ENCODE results near the gene KIF12. TPM values are rescaled to one million over a fixed set of nuclear protein-coding genes. Genes with fewer than 3 reads are reported as not detected.

The KIF12 gene
- total RNA-seq, 4 donors from 2014 or later, result 1.2 TPM; not detected in 3

- no peak overlapping the region for H3K4me3 ChIP-seq
- no peaks in the 10 kb centered on the region for H3K27me3 ChIP-seq
- no peak for DNase-seq
- intact Hi-C loops (cut with DNase I), result no loop called here
- H3K36me3 ChIP-seq, result peaks cover 0 to 61% (median 0%) of the 10 kb centered on the region in 3 donors
- WGBS, 2 donors, result 81 to 87% methylated on average over 11 of the region's 11 CpGs
- no peaks in the 10 kb centered on the region for H3K9me3 ChIP-seq
- no peak overlapping the region for H3K27ac ChIP-seq
- no peak for TF ChIP-seq CTCF (IDR thresholded peaks at IDR 0.05)
- no peak for TF ChIP-seq POLR2A (IDR thresholded peaks at IDR 0.05)
- no peaks in the 10 kb centered on the region for H3K4me1 ChIP-seq
Observed at GRCh38 chr9:114050226-114050568, 48.9 kb downstream of the KIF12 start.

- Histone ChIP-seq H3K4me1 (no peaks in the 10 kb centered on the region), H3K4me3 (no peak overlapping the region), H3K9me3 (no peaks in the 10 kb centered on the region), H3K27me3 (no peaks in the 10 kb centered on the region), H3K36me3 (peaks cover 0 to 61% (median 0%) of the 10 kb centered on the region in 3 donors), H3K27ac (no peak overlapping the region)
- DNase-seq, result no peak
- TF ChIP-seq POLR2A (IDR thresholded peaks at IDR 0.05) (no peak), CTCF (IDR thresholded peaks at IDR 0.05) (no peak)
- 95% methylated on average over 7 to 11 of the region's 40 CpGs for WGBS, 2 donors
- intact Hi-C loops (cut with DNase I), result no loop called here
Observed at GRCh38 chr9:114049441-114050225, 49.5 kb downstream of the KIF12 start.

GRCh38 chr9:114048533-114049415 lies 50.3 kb downstream of the KIF12 start:
- Histone ChIP-seq H3K36me3 (peaks cover 0 to 60% (median 0%) of the 10 kb centered on the region in 3 donors), H3K4me3 (no peak overlapping the region)

GRCh38 chr9:114047717-114048116 lies 51.4 kb downstream of the KIF12 start:
- no peak overlapping the region for H3K27ac ChIP-seq
- no peak overlapping the region for H3K4me3 ChIP-seq
- no peak for DNase-seq
- intact Hi-C loops (cut with DNase I), result no loop called here
- no peak for TF ChIP-seq POLR2A (IDR thresholded peaks at IDR 0.05)
- TF ChIP-seq CTCF (IDR thresholded peaks at IDR 0.05), result peak in 3 of 6 experiments; percentile 17 to 41 (median 38)
- 79 to 90% methylated on average over 1 to 3 of the region's 3 CpGs for WGBS, 2 donors
- no peaks in the 10 kb centered on the region for H3K9me3 ChIP-seq
- no peaks in the 10 kb centered on the region for H3K4me1 ChIP-seq
- H3K36me3 ChIP-seq, result peaks cover 0 to 59% (median 0%) of the 10 kb centered on the region in 3 donors
- no peaks in the 10 kb centered on the region for H3K27me3 ChIP-seq

More at GRCh38 chr9:114048533-114049415, 50.3 kb downstream of the KIF12 start:
- no peak for TF ChIP-seq CTCF (IDR thresholded peaks at IDR 0.05)
- no peak for TF ChIP-seq POLR2A (IDR thresholded peaks at IDR 0.05)
- no peak for DNase-seq
- intact Hi-C loops (cut with DNase I), result no loop called here
- Histone ChIP-seq H3K27me3 (no peaks in the 10 kb centered on the region), H3K27ac (no peak overlapping the region), H3K4me1 (no peaks in the 10 kb centered on the region), H3K9me3 (no peaks in the 10 kb centered on the region)
- 94 to 97% methylated on average over 14 to 30 of the region's 44 CpGs for WGBS, 2 donors

GRCh38 chr9:114046875-114047274 lies 52.2 kb downstream of the KIF12 start:
- H3K36me3 ChIP-seq, result peaks cover 0 to 50% (median 0%) of the 10 kb centered on the region in 3 donors
- no peaks in the 10 kb centered on the region for H3K27me3 ChIP-seq
- TF ChIP-seq CTCF (IDR thresholded peaks at IDR 0.05) (no peak), POLR2A (IDR thresholded peaks at IDR 0.05) (no peak)
- no peaks in the 10 kb centered on the region for H3K9me3 ChIP-seq
- intact Hi-C loops (cut with DNase I), result no loop called here
- no peak for DNase-seq
- no peak overlapping the region for H3K27ac ChIP-seq
- no peaks in the 10 kb centered on the region for H3K4me1 ChIP-seq
- 82 to 92% methylated on average over 1 of the region's 1 CpG for WGBS, 2 donors
- H3K4me3 ChIP-seq, result no peak overlapping the region

Data from esophagus squamous epithelium (tissue), 5 donors.